Sciatic nerve (tissue), 2 donors: Measurements from ENCODE around the gene CFAP97. TPM values are rescaled to one million over a fixed set of nuclear protein-coding genes. Genes with fewer than 3 reads are reported as not detected.
"Not testable (repeated sequence)": the region's sequence is repeated elsewhere in the genome, so short reads cannot be mapped to it uniquely, and the experiment has no call there.

ENCODE experiments used
- ATAC-seq: fragments of 200-7000 bp; cut with Tn5 transposase; one replicate; pipeline ENCODE4 v1.9.1; 2020; ENCODE audit warnings: mild to moderate bottlenecking, moderate library complexity
- DNase-seq: peaks from one replicate; pipeline ENCODE4 v3.0.0-alpha.2; 2020; ENCODE audit warnings: low spot score
- intact Hi-C: fragments of 100-400 bp; cut with DNase I; formaldehyde crosslinking; loops from one replicate; pipeline ENCODE4 v1.14.2; 2022
- total RNA-seq: library from RNA; stranded (reverse); fragmentation: NEBNext Ultra II Directional; extraction: Animal tissue kit (Norgen Biotek cat#: 25700); gene quantifications from one replicate; pipeline ENCODE4 v1.2.1, GENCODE V29; 2021
- donor health status: DM: no; HTN: no; CAD: no.
- donor health status: DM: no; HTN: no; CAD: no.

Gene CFAP97
- total RNA-seq, 1 donor from 2014 or later: 44.8 TPM

GRCh38 chr4:185227131-185227551, 23.3 kb upstream of the CFAP97 start:
- DNase-seq: no peak
- intact Hi-C loops: no loop called here
- peak; percentile 57 for ATAC-seq

- ATAC-seq (no peak), DNase-seq (no peak)
- intact Hi-C loops: no loop called here
Measured at GRCh38 chr4:185225940-185226339, 22.1 kb upstream of the CFAP97 start.

DNA sequence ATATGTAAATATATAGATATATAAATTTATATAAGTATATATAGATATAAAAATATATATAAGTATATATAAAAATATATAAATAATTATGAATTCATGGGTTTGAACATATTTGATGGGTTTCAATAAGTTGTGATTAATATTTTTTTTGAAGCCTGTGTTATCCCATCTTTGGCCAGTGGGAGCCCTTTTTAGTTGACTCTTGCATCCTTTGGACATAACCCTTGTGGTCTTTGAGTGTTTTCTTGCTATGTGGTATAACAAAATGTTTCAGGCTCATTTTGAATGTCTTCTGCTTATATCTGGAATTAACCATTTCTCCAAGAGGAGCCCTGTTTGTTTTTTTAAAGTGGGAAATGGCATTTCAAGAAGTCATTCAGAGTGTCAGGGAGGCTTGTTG, 20.8 kb upstream of the CFAP97 start:
- ATAC-seq (no peak), DNase-seq (no peak)
- intact Hi-C loops: no loop called here

DNA sequence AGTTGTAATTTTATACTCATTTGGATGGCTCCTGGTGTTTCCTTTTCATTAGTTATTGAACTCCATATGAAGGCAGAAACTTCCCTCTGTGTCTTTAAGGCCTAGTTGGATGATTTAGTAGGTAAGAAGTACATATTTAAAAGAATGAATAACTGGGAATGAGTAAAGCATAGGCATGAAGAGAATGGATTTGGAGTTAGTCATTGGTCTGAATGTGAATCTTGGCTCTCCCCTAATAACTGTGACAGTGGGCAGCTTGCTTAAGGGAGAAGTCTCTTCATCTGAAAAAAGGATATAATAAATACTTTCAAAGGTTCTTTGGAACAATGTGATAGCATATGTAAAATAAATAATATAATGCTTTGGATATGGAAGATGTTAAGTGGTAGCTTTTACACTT, 18.8 kb upstream of the CFAP97 start:
- intact Hi-C loops: no loop called here
- no peak for ATAC-seq
- DNase-seq: no peak

GRCh38 chr4:185221912-185222311, 18.1 kb upstream of the CFAP97 start:
- intact Hi-C loops: no loop called here
- DNase-seq: no peak
- no peak for ATAC-seq

DNA sequence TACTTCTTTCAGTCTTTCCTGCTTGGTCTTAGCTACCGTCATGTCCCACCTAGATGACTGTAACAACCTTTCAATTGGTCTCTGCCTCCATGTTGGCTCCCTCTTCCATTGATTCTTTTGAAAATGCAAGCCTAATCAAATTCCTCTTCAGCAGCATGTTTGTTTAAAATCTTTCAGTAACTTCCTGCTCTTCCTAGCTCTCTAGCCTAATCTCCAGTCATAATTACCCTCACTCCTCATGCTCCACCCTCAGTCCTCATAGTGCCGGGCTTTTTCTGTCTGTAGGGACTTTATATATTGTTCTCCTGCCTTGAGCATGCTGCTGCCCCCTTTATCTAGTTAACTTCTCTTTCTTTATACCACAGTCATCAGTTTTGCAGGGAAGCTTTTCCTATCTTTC, 17.7 kb upstream of the CFAP97 start:
- ATAC-seq: no peak
- intact Hi-C loops: no loop called here
- no peak for DNase-seq

GRCh38 chr4:185219551-185220344, 15.9 kb upstream of the CFAP97 start:
- intact Hi-C loops: no loop called here
- DNase-seq: peak; percentile 67
- peak; percentile 80 for ATAC-seq

DNA sequence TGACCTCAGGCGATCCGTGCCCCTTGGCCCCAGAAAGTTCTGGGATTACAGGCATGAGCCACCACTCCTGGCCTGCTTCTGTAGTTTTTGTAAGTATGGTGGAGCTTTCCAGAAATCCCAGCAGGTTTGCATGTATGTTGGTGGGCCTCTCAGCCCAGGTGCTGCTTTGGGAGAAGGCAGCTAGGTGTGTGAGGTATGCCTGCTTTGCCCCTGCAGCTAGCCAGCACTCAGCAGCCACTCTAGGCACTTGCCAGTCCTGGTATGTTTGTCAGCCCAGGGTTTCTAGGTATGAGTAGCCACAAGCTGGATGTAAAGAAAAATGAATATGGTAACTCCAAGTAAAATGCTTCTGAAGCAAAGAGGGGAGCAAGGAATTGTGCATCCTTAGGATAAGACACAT, 14.5 kb upstream of the CFAP97 start:
- no peak for ATAC-seq

DNA sequence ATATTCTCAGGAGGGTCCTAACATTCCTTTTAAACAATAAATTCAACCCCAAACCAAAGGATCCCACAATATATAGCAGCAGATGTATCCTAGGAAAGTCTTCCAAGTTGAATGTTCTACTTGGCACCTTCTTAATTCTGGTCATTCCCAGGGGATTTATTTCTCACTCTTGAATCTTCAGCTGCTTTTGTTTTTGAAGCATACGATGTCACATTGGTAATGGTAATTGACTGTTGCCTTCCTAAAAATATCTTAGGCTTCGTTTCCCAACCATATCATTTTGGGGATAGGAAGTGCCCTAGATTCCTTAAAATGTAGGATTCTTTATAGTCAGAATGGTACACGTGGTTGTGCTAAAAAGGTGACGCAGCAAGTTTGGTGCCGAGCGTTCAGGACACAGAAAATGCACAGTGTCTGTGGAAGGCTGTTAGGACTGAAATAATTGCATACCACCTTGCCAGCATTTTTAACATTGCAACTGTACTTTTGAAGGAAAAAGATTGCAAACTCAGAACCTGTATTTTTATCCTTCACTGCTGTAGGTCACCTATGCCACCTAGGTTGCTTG, 13.7 kb upstream of the CFAP97 start:
- DNase-seq (no peak), ATAC-seq (no peak)
- intact Hi-C loops: no loop called here

More for the DNA sequence above, 14.5 kb upstream of the CFAP97 start:
- intact Hi-C loops: no loop called here
- no peak for DNase-seq

DNA sequence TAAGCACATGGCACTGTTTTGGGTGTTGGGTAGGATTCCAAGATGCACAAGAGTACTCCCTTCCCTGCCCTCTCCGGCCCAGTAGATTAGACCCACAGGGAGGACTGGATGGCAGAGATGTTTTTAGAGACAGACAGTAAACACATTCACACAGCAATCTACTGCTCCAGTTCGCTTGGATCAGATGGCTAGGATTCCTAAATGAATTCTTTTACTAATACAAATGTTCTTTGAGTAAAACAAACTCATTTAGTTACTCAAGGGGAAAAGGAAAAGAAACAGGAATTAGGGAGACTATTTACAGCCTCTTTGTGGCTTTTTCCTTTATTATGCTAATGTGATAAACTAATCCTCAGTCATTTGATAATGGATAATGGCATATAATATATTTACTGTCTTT, 11.5 kb upstream of the CFAP97 start:
- ATAC-seq: no peak

DNA sequence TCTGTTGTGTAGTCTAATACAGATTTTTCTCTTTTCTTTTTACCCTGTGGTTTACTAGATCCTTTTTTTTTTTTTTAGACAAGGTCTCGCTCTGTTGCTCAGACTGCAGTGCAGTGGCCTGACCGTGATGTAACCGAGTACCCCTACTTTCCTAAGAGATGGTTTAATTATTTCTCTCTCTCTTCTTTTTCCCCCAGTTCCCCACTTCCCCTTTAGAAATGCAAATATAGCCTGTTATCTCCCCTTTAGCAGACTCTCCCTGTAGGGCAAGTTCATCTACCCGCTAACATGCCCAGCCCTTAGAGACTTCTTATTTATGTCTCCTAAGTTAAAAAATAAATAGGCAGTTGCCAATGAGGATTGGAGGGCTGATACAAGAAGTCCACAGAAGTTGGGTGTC, 10.1 kb upstream of the CFAP97 start:
- intact Hi-C loops: no loop called here
- no peak for DNase-seq
- no peak for ATAC-seq

More for the DNA sequence above, 11.5 kb upstream of the CFAP97 start:
- DNase-seq: no peak
- intact Hi-C loops: no loop called here

- DNase-seq: no peak
- intact Hi-C loops: no loop called here
- ATAC-seq: no peak
Measured at GRCh38 chr4:185212581-185212980, 8.8 kb upstream of the CFAP97 start.

DNA sequence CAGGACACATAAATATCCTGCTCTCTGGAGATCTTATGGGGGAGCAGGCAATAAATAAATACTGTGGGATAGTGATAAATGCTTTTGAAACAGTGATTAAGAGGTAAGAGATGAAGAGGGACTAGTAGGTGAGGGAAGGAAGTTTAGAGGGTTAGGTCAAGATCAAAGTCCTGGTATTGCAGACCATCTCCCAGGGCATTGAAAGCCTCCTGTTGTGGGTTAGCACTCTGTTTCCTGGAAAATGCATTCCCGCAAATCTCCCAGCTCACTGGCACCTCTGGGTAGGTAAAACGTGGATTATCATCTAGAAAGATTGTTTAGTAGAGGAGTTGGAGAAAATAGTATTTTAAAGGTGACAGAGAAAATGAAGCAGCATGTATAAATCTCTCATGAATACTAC, 7.8 kb upstream of the CFAP97 start:
- DNase-seq (no peak), ATAC-seq (no peak)
- intact Hi-C loops: no loop called here

DNA sequence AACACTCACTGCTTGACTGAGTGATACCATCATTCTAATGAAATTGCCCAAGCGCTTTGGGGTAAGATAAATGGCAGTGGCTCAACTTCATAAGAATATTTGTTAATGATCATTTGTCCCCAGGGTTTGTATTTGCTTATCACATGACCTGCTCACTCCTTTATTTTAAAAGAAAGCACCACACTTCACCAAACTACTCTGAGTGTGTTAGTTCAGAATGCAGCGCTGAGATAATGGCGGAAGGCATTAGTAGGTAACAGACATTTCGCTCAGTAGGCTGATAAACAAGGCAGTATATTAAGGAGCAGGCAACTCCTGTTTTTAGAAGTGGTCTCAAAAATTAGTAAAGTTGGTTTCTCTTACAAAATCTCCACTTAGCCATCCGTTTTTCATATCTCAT, 7.2 kb upstream of the CFAP97 start:
- intact Hi-C loops: no loop called here
- no peak for DNase-seq
- ATAC-seq: no peak

GRCh38 chr4:185210102-185210981, 6.5 kb upstream of the CFAP97 start:
- intact Hi-C loops: no loop called here
- DNase-seq: peak; percentile 65
- peak; percentile 59 for ATAC-seq

DNA sequence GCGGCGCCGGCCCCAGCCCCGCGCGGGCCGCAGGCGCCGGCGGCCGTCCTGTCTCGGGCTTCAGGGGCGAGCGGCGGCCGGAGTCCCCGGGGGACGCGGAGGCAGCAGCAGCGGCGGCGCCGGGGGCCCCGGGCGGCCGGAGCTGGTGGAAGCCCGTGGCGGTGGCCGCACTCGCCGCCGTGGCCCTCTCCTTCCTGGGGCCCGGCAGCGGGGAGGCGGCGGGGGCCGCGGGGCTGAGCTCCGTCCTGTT, 6.0 kb upstream of the CFAP97 start:
- DNase-seq: peak; percentile 63
- ATAC-seq, intact Hi-C loops: not testable (repeated sequence)

GRCh38 chr4:185209031-185209851, 5.4 kb upstream of the CFAP97 start, which contains the start of gene SNX25:
TSS of gene SNX25 (plus strand) at chr4:185209598. CDS start at chr4:185209827, 229 bp downstream.
- DNase-seq (peak; percentile 90), ATAC-seq (peak; percentile 95)
- intact Hi-C loops: no loop called here

- no peak for DNase-seq
- ATAC-seq: no peak
- intact Hi-C loops: no loop called here
Measured at GRCh38 chr4:185207466-185207865, 3.7 kb upstream of the CFAP97 start.

GRCh38 chr4:185205697-185206342, 2.0 kb upstream of the CFAP97 start:
- no peak for DNase-seq
- ATAC-seq: no peak
- intact Hi-C loops: no loop called here
